Purkinje cell (primary cell): ENCODE measurements around the gene GP5. TPM values are rescaled to one million over a fixed set of nuclear protein-coding genes. Genes with fewer than 3 reads are reported as not detected.

Source experiments
- polyA plus RNA-seq: library from polyadenylated mRNA; unstranded; fragments of >200 nt; fragmentation: Nextera tagmentation; gene quantifications from 2 replicates; pipeline ENCODE4 v1.2.1, GENCODE V29; 2014

The GP5 gene
- not detected in 2 replicates for polyA plus RNA-seq

GRCh38 chr3:194399166-194399565, at the start of gene GP5:
Gene GP5, minus strand, starts transcription at chr3:194399266. Its CDS starts 984 bp downstream, at chr3:194398282.

GRCh38 chr3:194369522-194370279, 29.4 kb downstream of the GP5 start, which contains the start of gene LRRC15:
Gene LRRC15, minus strand, starts transcription at chr3:194369743. Its CDS starts 8,700 bp downstream, at chr3:194361043.

GRCh38 chr3:194351080-194351672, 47.9 kb downstream of the GP5 start, which contains the start of gene CPN2:
Gene CPN2, minus strand, starts transcription at chr3:194351328. Its CDS starts 8,626 bp downstream, at chr3:194342702.

Other genes with a start within 250 kb of the GP5 start
- not detected in 2 replicates for gene CPN2, start 47.9 kb downstream of the GP5 start, polyA plus RNA-seq
- gene LRRC15, start 29.5 kb downstream of the GP5 start, polyA plus RNA-seq = not detected in 2 replicates
- gene ATP13A3, start 87.7 kb upstream of the GP5 start, polyA plus RNA-seq = 49.6 and 57.2 TPM in 2 replicates
- 0.77 and 2.6 TPM in 2 replicates for gene TMEM44, start 234.2 kb upstream of the GP5 start, polyA plus RNA-seq